ENCODE data around the gene FBXO15.

DNA sequence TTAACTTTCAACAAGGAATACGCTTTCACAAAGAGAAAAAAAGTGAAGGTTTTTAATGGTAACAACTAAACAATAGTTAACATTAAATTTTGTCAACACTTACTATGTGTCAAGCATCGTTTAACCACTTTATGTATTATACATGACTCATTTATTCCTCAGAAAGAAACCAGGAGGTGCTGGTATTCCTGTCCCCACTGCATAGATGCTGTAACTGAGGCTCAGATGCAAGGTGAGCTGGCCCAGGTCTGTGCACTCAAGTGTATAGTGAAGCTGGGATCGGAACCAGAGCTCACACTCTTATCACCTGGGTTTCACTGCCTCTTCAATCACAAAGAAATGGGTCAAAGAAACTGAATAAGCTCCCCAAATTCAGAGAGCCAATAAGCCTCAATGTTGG lies 16.5 kb downstream of the FBXO15 start:
- TF ChIP-seq CTCF (IDR thresholded peaks at IDR 0.05) (no peak), POLR2A (IDR thresholded peaks at IDR 0.05) (no peak)

Data from thyroid gland (tissue), 4 donors.